C4-2B (cell line): ENCODE measurements around the gene ZNF516.

Source experiments
- H3K27ac ChIP-seq: fragments of 450-650 bp; 2 replicates; pipeline ENCODE4 v1.5.1; 2017
- CTCF ChIP-seq: fragments of 450-650 bp; conservative IDR thresholded peaks from 2 replicates; pipeline ENCODE4 v1.5.1; 2017; ENCODE audit warnings: mild to moderate bottlenecking
- ZFX ChIP-seq: fragments of 450-650 bp; IDR thresholded peaks from 2 replicates; pipeline ENCODE4 v1.6.1; 2017

ZNF516 gene

GRCh38 chr18:76528477-76529432 lies 33.7 kb upstream of the ZNF516 start:
- H3K27ac ChIP-seq: no peak overlapping the region
- TF ChIP-seq CTCF (no peak), ZFX (no peak)

GRCh38 chr18:76525911-76526310 lies 30.9 kb upstream of the ZNF516 start:
- TF ChIP-seq ZFX (no peak), CTCF (no peak)
- no peak overlapping the region for H3K27ac ChIP-seq

- TF ChIP-seq CTCF (no peak), ZFX (no peak)
- H3K27ac ChIP-seq: no peak overlapping the region
These were observed 30.1 kb upstream of the ZNF516 start for GRCh38 chr18:76524900-76525698.

- H3K27ac ChIP-seq: no peak overlapping the region
- TF ChIP-seq CTCF: no peak
These were observed 29.4 kb upstream of the ZNF516 start for GRCh38 chr18:76524477-76524876.

GRCh38 chr18:76522551-76522950 lies 27.5 kb upstream of the ZNF516 start:
- TF ChIP-seq CTCF (no peak), ZFX (no peak)
- H3K27ac ChIP-seq: no peak overlapping the region

- TF ChIP-seq CTCF (no peak), ZFX (no peak)
- H3K27ac ChIP-seq: no peak overlapping the region
These were observed 27.1 kb upstream of the ZNF516 start for GRCh38 chr18:76522122-76522503.
